Activated CD4-positive, alpha-beta T cell treated with anti-CD3 and anti-CD28 coated beads for 24 hours (primary cell): ENCODE results near the gene NR2C2.
A peak's percentile ranks its signal among the peaks of the same experiment; 100 is the strongest.

ENCODE experiments used
- DNase-seq, 2 donors: peaks; one replicate each; pipeline ENCODE4 v3.0.0-alpha.2; 2020; ENCODE audit warnings: low read depth in 2 of 2

Gene NR2C2

GRCh38 chr3:14921811-14922705 is 25.3 kb upstream of the NR2C2 start:
- no peak for DNase-seq

DNA sequence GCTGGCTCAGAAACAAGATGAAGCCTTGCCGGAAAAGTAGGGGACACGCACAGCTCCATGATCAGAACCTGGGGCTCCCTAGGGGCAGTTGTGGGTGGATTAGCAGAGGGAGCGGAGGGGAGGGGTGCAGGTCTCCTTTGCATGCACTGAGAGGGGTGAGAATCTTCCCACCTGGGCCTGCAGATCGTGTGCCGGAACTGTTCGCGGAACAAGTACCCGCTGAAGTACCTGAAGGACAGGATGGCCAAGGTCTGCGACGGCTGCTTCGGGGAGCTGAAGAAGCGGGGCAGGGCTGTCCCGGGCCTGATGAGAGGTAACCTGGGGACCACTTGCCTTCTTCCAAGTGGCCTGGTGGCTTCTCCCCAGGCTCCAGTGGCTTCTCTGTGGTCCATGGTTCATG is 24.5 kb upstream of the NR2C2 start:
- no peak for DNase-seq

DNA sequence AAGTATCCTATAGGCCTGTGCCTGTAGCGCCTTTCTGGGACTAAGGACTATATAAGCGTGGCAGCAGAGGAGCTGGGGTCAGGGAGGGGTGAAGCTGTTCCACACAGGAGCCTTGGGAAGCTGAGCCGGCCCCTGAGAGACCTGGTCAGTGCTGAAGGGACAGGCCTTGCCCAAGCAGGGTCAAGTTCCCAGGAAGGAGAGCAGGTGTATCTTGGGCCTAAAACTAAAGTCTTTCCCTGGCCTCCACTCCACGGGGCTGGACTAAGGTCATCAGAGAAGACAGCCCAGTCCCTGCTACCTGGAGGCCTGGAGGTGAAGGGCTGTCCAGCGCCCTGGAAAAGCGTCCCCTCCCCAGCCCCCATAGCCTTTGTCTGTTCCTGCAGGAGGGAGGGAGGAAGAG is 23.9 kb upstream of the NR2C2 start:
- no peak for DNase-seq

DNA sequence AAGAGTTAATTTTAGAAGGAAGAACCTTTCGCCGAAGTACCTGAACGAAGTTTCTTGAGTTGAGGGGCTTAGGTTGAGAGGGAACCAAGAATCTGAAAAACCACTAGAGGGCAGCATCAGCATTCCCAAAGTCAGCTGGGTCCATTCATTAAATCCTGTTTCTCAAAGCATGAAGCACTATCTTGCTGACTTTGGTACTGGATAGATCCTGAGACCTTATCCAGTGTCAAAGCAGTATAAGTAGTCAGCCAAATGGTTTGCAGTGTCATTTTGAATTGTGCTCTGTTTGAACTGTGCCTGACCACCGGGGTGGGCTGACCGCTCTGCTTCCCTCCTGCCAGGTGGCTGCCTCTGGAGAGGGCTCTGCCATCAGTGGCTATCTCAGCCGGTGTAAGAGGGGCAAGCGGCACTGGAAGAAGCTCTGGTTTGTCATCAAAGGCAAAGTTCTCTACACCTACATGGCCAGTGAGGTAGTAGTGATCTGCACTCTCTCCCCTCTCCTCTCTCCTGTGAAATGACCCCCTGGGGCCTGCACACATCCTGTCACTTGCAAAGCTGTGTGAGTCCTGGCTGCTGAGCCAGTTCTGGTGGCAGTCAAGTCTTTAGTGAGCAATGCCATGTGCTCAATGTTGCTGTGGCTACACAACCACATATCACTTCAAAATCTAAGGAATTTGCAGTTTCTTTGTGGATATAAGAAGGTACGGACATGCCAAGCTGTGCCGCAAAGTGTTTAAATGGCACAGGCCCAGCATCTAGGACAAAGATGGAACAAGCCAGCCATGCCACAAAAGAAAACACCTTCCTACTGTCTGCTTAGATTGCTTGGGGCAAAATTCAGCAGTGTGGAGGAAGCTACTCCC is 21.4 kb upstream of the NR2C2 start:
- peak in 1 of 2 donors; percentile 12 for DNase-seq

- no peak for DNase-seq
Observed at GRCh38 chr3:14926592-14926991, 20.8 kb upstream of the NR2C2 start.

DNA sequence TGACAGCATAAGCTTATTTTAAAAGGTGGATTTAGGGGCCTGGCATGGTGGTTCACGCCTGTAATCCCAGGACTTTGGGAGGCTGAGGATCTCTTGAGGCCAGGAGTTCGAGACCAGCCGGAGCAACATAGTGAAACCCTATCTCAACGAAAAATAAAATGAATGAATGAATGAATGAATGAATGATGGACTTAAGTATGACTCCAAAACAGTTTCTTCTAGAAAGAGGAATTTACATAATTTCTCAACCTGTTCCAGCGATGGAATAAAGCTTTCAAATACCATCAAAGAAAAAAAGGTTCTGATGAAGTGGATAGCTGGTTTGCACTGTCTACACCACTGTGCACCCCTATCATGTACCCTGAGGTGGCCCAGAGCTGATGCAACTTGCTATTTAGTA is 20.1 kb upstream of the NR2C2 start:
- no peak for DNase-seq

DNA sequence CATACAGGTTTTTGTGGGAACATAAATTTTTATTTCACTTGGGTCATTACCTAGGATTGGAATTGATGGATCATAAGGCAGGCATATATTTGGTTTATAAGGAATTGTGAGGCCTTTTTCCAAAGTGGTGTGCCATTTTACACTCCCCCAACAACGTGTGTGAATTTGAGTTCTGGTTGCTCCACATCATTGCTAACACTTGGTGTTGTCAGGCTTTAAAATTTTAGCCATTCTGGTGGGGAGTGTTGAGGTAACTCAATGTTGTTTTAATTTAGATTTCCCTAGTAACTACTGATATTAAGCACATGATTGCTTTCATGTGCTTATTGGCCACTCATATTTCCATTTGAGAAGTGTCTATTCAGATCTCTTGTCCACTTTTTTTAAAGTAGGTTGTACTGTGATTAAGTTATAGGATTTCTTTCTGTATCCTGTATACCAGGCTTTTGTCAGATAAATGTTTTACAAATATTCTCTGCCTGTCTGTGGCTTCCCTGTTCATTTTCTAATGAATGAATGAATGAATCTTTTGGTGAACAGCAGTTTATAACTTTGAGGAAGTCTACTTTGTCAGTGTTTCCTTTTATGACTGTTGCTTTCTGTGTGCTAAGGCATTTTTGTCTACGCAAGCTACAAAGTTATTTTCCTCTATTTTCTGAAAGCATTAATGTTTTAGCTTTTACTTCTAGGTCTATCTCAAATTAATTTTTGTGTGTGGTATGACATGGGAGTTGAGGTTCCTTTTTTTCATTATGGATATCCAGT is 17.9 kb upstream of the NR2C2 start:
- DNase-seq = no peak

DNA sequence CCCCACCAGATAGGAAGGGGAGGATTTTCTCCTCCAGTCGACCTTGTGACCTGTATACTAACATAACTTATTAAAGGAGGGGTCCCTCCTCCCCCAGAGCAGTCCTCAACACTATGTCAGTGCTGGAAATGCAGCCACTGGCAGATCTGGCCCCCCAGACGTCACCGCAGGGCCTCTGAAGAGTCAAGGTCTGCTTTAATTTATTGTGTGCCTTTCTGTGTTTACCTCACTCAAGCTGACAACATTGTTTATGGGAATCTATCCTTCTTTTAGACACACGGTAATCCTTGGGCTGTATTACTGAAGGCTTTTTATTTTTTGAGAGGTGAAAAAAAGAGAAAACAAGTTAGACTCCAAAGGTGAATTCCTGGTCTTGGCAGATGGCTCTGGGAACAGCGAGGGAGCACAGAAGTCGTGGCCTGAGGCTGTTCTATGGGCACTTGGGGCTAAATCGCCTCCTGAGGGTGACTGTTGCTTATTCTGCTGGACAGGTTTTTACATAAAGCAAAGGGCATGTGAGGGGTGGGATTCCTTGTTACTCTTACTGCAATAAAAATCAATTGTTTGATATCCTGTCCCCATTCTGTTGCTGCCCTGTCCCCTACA is 13.5 kb upstream of the NR2C2 start:
- no peak for DNase-seq

- DNase-seq = no peak
Observed at GRCh38 chr3:14935592-14936345, 11.6 kb upstream of the NR2C2 start.

GRCh38 chr3:14938954-14939353 is 8.4 kb upstream of the NR2C2 start:
- no peak for DNase-seq

- DNase-seq = no peak
Observed at GRCh38 chr3:14941871-14942270, 5.5 kb upstream of the NR2C2 start.

DNA sequence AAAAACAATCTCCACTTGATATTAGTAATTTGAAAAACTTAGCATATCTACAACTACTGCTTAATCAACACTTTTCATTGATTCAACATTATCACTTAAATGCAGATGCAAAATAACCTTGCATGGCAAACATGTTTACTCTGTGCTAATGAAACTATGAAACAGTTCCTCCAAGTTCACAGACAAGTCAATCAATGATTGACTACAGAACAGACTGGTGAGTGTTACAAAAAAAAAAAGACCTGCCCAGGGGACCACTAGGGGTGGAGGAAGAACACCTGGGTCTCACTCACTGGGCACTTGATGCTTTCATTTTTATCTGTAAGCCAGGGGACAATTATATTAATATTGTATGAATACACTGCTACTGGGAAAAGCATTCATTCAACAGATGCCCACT is 4.3 kb upstream of the NR2C2 start:
- no peak for DNase-seq

DNA sequence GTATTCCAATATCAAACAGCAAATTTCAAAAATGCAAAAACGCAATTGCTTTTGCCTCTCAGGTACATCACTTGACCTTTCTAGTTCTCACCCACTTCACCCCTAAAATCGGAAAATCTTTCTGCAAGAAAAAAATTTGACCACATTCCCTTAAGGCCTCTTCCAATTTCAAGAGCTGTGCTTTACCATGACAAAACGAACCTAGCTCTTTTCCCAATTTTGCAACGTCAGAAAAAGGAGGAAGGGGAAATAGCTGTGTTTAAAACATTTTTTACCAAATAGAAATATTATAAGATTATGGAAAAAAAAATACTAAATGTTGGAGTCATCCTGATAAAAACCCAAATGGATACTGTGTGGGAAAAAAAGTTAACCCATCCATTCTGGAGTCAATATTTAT is 1.1 kb upstream of the NR2C2 start:
- DNase-seq = no peak

GRCh38 chr3:14946739-14947099 is 664 bp upstream of the NR2C2 start:
- no peak for DNase-seq

DNA sequence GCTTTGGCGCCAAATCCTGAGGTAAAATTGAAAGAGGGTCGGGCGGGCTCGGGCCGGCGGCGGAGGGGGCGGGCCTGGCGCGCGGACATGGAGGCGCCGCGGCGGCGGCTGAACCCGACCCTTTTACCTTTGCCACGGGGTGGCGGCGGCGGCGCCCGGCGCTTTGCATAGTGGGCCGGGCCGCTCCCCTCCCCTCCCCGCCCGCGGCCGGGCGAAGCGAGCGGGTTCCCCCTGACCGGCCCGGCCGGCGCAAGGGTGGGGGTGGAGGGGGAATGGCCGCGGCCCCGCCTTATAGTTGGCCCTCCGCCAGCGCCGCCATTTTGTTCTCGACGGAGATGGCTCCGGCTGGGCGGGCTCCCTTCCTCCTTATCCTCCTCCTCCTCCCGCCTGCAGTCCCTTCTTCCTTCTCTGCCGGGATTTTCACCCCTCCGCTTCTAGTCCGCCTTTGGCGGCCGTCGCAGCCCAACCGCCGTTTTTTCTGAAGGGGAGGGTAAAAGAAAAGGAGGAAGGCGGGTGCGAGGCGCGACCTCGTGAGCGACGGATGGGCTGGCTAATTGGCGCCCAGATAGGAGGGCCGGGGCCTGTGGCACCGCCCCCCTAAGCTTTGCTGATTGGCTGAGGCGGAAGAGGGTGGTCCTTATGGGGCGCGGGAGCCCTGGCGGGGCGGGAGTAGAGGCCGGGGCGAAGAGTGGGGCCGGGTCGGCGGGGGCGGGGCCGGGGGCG is 664 bp downstream of the NR2C2 start:
- DNase-seq = peak; percentile 91 to 93

DNA sequence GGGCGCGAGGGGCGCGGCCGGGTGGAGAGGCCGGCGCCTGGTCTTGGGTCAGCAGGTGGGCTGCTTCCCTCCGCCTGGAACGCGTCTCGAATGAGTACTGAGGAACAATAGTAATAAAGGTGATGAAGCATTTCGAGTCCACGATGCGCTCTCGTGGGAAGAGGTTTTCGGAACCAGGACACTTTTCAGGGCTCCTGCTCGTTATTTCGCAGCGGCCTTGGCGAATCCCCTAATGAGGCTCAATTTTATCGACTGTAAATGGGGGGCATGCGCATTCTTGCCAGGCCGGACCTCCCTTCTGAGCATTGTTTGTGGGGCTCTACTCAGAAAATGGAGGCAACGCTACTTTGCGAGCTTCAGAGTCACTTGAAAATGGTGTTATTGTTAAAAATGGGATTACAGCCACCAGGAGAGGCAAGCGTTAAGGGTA is 1.2 kb downstream of the NR2C2 start:
- DNase-seq = no peak

DNA sequence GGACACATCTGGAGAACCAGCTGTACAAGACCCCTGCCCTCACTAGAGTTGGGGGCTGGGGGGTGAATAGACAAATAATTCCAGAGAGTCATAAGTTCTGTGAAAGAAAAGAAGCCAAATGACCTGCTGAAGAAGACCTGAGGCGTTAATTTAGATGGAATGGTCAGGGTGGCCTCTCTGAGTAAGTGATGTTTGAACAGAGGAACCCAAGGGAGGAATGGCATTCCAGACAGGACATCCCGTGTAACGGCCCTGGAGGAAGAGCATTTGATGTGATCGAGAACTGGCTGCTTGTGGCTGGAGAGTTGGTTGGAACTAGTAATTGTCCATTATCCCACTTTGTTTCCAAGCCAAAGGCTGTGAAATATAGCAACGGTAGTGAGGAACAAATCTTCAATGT is 1.7 kb downstream of the NR2C2 start:
- no peak for DNase-seq

DNA sequence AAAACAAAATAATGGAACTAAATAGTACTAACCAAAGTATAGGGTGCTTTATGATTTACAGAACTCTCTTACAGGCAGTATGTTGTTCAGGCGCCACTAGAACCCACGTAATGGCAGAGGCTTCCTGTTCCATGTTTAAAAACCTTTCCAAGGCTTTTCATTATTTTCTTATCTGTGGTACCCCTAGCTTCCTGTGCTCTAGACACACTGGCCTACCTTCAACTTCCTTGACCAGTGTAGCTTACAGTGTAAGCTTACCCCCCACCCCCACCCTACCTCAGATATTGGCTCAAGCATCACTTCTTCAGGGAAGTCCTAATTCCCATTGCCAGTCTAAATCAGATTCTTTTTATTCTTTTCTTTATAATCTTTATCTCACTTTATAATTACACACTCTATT is 2.9 kb downstream of the NR2C2 start:
- DNase-seq = no peak

- DNase-seq = no peak
Observed at GRCh38 chr3:14957153-14957552, 9.8 kb downstream of the NR2C2 start.

- no peak for DNase-seq
Observed at GRCh38 chr3:14957925-14958324, 10.5 kb downstream of the NR2C2 start.
